GM21529 (cell line): ENCODE data around the gene GPR32.
"Not testable (repeated sequence)": the region's sequence is repeated elsewhere in the genome, so short reads cannot be mapped to it uniquely, and the experiment has no call there.

Source experiments
- ATAC-seq: cut with Tn5 transposase; IDR thresholded peaks from one replicate; pipeline ENCODE4 v1.9.1; 2021; ENCODE audit not compliant: unreplicated experiment

Gene GPR32

DNA sequence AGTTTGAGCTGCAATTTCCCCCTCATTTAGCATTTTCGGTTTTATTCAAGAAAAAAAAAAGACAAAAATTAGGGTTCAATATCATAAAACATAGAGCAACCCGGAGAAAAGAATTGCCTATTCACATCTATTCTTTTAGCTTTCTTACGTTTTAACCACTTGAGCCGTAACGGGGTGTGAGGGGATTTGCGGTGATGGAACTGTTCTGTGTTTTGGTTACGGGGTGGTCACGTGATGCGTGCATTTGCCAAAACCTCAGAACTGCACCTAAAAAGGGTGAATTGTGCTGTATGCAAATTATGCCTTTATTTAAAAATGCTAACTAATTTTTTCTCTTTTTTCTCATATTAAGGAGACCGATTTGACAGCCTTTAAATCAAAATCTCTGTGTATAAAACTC, 25.0 kb upstream of the GPR32 start:
- ATAC-seq, result no peak

DNA sequence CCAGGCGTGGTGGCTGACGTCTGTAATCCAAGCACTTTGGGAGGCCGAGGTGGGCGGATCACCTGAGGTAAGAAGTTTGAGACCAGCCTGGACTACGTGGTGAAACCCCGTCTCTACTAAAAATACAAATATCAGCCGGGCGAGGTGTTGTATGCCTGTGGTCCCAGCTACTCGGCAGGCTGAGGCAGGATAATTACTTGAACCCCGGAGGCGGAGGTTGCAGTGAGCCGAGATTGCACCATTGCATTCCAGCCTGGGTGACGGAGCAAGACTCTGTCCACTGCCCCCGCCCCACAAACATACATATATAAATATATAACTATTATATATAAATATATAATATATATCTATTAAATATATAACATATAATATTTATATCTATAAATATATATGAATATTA, 23.1 kb upstream of the GPR32 start:
- not testable (repeated sequence) for ATAC-seq

DNA sequence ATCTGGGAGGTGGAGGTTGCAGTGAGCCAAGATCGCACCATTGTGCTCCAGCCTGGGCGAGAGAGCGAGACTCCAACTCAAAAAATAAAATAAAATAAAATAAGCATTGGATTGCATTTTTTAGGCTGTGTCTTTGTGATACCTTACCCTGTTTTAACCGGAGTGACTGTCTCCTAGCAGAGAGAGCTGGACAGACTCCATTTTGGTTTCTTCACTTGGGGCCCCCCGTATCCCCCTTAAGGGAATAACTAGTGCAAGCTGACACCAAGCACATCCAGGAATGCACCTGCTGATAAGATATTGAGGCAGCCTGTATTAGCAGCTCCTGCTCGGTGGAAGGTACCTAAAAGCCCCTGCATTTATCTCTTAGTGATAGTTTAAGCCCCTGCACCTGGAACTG, 20.8 kb upstream of the GPR32 start:
- ATAC-seq, result no peak

DNA sequence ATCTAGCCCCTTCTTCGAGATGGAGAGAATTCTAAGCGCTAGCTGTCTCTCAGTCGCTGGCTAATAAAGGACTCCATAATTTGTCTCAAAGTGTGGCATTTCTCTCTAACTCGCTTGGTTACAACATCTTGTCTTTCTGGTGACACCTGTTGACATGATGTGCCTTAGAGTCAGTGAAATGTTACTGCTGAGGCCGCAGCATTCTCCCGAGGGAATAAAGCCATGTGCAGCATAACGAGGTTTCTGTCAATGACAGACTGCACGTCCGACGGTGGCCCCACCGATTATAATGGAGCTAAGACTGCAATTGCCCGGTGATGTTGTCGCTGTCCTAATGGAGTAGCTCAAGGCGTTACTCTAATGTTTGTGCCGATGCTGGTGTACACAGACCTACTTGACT, 20.3 kb upstream of the GPR32 start:
- ATAC-seq, result no peak

DNA sequence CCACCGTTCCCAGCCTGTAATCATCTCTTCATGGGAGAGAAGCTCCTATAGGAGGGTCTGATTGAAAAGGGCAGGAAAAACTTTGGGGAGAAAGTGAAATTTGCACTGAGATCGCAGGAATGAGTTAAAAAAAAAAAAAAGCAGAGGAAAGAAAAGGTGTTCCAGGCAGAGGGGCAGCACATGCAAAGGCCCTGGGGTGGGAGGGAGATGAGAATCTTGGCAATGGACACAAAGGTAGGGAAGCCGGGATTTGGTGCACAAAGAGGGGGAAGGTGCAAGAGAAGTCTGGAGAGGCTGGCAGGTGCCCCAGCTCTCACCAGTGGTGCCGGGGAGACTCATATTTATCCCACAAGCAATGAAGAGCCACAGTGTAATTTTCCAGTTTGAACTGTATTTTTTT, 16.4 kb upstream of the GPR32 start:
- no peak for ATAC-seq

DNA sequence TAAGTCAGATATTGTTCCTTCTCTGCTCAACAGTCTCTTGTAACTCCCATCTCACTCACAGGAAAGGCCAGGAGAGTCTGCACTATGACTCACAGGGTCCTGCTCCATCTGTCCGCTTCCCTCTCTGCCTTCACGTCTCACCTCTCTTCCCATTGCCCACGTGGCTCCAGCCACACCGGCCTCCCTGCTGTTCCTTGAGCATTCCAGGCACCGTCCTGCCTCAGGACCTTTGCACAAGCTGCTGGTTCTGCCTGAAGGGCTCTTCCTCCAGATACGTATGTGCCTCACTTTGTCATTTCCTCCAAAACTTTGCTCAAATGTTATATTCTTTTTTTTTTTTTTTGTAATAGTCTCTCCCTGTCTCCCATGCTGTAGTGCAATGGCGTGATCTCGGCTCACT, 14.0 kb upstream of the GPR32 start:
- not testable (repeated sequence) for ATAC-seq

DNA sequence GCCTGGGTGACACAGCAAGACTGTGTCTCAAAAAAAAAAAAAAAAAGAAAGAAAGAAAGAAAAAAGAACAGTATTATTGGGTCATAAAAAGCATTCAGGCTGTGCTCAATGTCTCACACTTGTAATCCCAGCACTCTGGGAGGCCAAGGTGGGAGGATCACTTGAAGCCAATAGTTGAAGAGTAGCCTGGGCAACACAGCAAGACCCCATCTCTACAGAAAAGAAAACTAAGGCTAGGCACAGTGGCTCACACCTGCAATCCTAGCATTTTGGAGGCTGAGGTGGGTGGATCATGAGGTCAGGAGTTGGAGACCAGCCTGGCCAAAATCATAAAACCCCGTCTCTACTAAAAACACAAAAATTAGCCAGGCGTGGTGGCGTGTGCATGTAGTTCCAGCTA, 12.6 kb upstream of the GPR32 start:
- ATAC-seq, result not testable (repeated sequence)

DNA sequence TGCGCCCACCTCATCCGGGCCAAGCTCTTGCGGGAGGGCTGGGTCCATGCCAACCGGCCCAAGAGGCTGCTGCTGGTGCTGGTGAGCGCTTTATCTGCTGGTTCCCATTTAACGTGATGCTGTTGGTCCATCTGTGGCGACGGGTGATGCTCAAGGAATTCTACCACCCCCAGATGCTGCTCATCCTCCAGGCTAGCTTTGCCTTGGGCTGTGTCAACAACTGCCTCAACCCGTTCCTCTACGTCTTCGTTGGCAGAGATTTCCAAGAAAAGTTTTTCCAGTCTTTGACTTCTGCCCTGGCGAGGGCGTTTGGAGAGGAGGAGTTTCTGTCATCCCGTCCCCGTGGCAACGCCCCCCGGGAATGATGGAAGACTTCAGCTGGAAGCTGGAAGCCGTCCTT, 11.2 kb upstream of the GPR32 start:
- not testable (repeated sequence) for ATAC-seq

DNA sequence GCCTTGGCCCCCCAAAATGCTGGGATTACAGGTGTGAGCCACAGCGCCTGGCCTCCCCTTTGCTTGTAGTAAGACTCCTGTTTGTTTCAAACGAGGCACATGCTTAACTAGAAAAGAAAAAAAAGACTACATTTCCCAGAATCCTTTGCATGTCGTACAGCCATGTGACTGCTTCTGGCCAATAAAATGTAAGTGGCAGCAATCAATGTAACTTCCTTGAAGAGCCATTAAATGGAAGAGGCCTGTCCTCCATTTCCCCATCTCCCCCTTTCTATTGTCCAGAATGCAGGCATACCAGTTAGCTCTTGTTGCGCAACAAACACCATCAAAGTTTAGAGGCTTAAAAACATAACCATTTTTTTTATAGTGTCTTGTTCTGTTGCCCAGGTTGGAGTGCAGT, 10.4 kb upstream of the GPR32 start:
- ATAC-seq, result no peak

DNA sequence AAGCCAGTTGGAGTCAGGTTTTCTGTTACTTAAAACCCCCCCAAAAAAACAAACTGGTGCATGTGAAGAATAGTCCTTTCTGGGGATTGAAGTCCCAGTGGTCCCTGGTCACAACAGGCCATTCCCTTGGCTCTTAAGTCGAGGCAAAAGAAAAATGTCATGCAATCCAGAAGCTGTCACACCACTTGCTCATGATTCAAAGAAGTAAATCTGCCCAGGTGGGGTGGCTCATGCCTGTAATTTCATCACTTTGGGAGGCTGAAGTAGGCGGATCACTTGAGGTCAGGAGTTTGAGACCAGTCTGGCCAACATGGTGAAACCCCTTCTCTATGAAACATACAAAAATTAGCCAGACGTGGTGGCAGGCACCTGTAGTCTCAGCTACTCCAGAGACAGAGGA, 8.8 kb upstream of the GPR32 start:
- ATAC-seq, result not testable (repeated sequence)

DNA sequence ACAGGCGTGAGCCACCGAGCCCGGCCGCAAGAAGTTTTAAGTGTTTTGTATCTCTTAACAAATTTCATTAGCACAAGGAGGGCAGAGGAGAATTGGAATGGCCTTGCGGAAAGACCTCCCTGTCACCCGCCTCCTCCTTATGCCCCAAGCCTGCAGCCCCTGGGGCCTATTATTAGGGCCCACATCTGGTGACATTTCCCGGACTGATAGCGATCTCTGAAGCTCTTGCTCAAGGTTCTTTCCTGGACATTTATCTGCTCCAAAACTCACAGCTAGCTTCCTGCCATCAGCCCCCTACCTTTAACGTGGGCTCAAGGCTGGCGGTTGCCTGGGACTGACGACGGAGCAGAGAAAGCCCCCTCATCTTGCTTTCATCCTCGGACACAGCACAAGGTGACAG, 6.7 kb upstream of the GPR32 start:
- not testable (repeated sequence) for ATAC-seq

DNA sequence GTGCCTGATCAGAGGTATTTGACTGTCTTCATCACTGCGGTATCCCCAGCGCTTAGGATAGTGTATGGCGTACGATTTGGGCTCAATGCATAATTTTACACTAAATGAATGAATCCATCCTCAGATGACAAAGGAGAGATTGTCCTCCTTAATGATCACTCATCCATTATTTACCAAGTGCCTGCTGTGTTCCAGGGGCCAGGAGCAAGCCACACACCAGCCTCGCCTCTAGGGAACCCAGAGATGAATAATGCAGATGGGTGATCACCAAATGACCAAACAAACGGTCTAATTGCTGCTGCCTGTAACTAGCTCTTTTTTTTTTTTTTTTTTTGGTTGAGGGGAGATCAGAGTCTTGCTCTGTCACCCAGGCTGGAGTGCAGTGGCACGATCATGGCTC, 5.9 kb upstream of the GPR32 start:
- no peak for ATAC-seq

DNA sequence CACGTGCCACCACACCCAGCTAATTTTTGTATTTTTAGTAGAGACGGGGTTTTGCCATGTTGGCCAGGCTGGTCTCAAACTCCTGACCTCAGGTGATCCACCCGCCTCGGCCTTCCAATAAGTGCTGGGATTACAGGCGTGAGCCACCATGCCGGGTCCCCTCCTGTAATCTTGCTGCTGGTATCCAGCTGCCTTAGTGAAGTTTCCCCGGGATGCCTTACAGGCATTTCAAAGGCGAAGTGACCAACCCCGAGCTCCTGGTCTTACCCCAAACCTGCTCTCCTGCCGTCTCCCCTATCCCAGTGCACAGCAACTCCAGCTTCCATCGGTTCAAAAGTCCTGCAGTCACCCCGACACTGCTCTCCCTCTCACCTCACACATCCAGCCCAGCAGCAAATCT, 3.5 kb upstream of the GPR32 start:
- ATAC-seq, result not testable (repeated sequence)

DNA sequence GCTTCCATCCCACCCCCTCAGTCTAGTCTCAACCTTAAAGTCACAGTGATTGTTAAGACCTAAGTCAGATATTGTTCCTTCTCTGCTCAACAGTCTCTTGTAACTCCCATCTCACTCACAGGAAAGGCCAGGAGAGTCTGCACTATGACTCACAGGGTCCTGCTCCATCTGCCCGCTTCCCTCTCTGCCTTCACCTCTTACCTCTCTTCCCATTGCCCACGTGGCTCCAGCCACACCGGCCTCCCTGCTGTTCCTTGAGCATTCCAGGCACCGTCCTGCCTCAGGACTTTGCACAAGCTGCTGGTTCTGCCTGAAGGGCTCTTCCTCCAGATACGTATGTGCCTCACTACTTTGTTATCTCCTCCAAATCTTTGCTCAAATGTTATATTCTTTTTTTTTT, 3.0 kb upstream of the GPR32 start:
- ATAC-seq, result not testable (repeated sequence)

DNA sequence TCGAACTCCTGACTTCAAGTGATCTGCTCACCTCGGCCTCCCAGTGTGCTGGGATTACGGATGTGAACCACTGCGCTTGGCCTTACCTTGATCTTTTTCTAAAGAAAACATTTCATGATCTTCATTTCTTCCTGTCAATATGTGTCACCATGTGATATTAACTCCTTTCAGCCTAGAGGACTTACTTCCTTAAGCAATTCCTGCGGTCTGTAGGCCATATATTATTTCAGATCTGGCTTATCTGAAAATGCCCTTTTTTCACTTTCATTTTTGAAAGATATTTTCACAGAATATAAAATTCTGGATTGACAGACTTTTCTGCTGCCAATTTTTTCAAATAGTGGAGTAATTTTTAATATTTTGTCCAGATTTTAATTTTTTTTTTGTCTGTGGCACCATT, 2.0 kb upstream of the GPR32 start:
- ATAC-seq, result no peak

DNA sequence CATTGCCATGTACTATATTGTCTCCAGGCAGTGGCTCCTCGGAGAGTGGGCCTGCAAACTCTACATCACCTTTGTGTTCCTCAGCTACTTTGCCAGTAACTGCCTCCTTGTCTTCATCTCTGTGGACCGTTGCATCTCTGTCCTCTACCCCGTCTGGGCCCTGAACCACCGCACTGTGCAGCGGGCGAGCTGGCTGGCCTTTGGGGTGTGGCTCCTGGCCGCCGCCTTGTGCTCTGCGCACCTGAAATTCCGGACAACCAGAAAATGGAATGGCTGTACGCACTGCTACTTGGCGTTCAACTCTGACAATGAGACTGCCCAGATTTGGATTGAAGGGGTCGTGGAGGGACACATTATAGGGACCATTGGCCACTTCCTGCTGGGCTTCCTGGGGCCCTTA, 624 bp downstream of the GPR32 start:
- ATAC-seq, result no peak

DNA sequence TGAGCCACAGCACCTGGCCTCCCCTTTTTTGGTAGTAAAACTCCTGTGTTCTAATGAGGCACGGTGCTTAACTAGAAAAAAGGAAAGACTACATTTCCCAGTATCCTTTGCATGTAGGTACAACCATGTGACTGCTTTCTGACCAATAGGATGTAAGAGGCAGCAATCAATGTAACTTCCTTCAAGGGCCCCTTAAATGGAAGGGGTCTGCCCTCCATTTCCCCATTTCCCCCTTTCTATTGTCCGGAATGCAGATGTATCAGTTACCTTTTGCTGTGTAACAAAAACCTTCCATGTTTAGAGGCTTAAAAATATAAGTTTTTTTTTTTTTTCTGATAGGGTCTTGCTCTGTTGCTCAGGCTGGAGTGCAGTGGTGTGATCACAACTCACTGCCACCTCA, 2.2 kb downstream of the GPR32 start:
- no peak for ATAC-seq

DNA sequence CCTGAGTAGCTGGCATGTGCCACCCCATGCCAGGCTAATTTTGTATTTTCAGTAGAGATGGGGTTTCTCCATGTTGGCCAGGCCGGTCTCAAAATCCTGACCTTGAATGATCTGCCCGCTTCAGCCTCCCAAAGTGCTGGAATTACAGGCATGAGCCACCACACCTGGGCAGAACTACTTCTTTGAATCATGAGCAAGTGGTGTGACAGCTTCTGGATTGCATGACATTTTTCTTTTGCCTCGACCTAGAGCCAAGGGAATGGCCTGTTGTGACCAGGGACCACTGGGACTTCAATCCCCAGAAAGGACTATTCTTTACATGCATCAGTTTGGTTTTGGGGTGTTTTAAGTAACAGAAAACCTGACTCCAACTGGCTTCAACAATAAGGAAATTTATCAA, 2.6 kb downstream of the GPR32 start:
- ATAC-seq, result not testable (repeated sequence)

DNA sequence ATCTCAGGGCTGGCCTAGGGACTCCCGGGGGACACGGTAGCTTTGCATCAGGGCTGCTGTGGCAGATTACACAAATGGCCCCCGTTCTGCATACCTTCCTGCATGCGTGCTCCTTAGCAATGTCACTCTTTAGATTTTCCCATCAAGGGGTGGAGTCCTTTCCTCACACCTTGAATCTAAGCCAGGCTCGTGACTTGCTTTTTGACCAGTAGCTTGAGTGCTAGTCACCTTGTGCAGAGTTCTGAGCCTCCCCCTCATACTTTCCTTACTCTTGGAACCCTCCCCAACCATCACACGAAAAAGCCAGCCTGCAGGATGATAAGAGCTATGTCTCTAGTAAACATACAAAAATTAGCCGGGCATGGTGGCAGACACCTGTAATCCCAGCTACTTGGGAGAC, 3.2 kb downstream of the GPR32 start:
- not testable (repeated sequence) for ATAC-seq

DNA sequence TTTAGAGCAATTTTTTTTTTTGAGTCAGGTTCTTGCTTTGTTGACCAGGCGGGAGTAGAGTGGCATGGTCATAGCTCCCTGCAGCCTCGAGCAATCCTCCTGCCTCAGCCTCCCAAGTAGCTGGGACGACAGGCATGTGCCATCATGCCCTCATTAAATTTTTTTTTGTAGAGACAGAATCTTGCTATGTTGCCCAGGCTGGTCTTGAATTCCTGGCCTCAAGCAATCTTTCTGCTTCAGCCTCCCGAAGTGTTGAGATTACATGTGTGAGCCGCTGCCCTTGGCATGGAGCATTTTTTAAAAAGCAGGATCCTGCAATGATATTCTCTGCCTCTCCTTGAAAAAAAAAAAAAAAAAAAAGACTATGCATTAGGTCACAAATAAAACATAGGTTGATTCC, 5.9 kb downstream of the GPR32 start:
- no peak for ATAC-seq

DNA sequence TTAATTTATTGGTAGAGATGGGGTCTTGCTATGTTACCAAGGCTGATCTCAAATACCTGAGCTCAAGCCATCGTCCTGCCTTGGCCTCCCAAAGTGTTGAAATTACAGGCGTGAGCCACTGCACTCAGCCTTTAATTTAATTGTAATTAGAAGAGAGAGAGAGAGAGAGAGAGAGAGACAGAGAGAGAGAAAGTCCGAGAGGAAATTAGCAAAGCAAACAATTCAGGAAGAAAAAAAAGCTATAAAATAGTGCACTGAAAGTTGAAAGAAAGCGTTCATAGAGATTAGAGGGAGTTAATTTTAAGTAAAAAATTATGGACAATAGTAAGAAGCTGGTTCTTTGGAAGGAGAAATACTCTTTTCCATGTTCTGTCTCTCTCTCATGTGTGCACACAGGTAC, 7.0 kb downstream of the GPR32 start:
- no peak for ATAC-seq

DNA sequence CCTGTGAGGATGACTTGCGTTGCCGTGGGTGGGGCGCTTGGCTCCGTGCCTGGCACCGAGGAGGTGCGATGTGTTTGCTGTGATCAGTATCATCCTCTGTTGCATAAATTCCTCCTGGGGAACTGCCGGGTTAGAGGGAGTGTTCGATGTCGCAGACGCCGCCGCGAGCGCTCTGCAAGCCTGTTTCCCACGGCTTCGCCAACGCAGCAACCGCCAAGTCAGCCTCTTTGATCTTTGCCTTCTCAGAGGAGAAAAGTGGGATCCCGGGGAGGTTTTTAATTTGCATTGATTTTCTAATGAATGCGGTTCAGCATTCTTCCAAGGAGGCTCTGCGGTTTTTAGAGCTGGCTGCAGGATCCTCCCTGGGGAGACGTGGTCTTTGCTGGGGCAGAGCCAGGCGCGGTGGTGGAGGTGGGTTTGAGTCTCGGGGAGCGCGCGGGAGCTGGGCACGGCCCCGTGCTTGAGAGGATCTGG, 7.6 kb downstream of the GPR32 start:
- no peak for ATAC-seq

DNA sequence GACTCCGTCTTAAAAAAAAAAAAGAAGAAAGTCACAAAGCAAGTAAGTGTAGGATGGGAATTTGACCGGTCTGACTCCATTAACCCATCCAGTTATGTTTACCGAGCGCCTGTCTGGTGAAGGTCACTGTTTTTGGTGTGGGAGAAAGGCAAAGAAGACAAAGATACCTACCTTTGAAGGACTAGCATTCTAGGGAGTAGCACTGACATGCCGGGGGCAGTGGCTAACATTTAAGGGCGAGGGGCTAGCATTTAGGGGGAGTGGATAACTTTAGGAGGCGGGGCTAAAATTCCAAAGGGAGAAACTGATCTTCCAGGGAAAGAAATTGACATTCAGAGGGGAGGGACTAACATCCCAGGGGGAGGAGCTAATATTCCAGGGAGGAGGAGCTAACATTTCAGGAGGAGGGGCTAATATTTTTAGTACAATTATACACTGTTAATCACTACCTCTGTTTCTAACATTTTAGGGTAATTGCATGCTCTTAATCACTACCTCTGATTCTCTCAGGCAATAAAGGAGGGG, 8.7 kb downstream of the GPR32 start:
- no peak for ATAC-seq
